Activated T-cell treated with anti-CD3 and anti-CD28 coated beads, Interleukin-2, amount 50 U/mL, for 48 hours (primary cell): ENCODE measurements around the gene CYSLTR1.
A peak's percentile ranks its signal among the peaks of the same experiment; 100 is the strongest.
"Not testable (repeated sequence)": the region's sequence is repeated elsewhere in the genome, so short reads cannot be mapped to it uniquely, and the experiment has no call there.

ENCODE experiments used
- DNase-seq, 2 experiments: peaks; one replicate each; pipeline ENCODE4 v3.0.0-alpha.2; 2020

CYSLTR1 gene

DNA sequence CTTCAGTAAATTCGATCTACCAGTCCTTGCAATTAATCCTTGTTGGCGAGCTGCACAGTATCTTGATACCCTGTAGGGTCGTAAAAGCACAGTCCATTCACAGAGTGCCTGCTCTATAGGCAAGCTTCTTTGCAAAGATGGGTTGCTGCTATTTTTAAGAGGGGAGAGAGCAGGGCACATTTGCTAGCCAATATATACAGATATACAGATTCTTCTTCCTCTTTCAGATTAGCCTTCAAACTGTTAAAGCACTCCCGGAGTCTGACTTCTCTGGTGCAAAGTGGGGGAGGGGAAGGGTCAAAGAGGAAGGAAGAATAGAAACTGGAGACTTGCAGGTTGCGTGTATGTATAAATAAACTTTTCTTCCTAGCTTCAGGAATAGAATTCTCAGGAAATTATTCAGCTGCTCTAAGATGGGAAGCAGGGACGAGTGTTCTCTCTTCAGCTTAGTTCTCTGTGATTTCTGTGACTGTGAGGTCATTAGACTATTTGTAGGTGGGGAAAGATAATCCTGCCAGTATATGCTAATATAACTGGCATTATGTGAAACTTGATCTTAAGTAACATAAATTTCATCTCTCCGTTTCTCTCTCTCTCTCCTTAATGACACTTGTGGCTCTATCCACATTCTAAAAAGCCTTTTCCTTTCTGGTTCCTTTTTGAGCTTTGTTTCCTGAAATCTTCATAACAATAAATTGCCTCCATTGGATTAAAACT lies at the start of gene CYSLTR1:
TSS of gene CYSLTR1 (minus strand) at position 242 of the 717 bp plus-strand sequence. CDS start 53,865 bp downstream, outside the sequence.
- no peak for DNase-seq

DNA sequence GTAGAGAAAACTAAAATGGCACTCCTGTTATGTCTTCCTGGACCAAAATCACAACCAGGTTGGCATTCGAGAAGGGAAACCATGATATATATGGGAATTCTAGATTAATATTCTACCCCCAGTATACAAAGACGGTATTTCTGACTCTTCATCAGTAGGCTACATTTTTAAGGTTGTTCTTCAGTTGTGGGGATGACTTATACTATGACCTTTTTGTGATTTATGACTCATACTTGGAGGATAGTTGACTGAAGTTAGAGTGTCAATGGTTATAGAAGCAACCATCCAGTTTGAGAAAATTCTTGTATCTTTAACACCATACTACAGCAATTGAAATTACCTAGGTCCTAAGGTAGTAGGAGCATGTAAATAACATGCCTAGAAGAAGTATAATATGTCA lies 49.8 kb upstream of the CYSLTR1 start:
- DNase-seq: no peak

GRCh38 chrX:78375894-78376293 lies 48.5 kb upstream of the CYSLTR1 start:
- no peak for DNase-seq

DNA sequence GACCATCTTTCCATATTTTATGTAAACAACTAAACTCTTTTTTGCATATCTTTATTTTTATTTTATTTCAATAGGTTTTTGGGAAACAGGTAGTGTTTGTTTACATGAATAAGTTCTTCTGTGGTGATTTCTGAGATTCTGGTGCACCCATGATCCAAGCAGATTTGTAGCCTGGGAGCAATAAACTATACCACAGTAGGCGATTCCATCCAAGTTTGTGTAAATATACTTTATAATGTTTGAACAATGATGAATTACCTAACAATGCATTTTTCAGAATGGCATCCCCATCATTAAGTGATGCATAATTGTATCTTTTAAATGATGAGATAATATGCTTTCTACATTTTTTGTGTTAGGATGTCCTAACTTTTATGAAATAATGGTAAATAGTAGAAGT lies 39.2 kb upstream of the CYSLTR1 start:
- no peak for DNase-seq

DNA sequence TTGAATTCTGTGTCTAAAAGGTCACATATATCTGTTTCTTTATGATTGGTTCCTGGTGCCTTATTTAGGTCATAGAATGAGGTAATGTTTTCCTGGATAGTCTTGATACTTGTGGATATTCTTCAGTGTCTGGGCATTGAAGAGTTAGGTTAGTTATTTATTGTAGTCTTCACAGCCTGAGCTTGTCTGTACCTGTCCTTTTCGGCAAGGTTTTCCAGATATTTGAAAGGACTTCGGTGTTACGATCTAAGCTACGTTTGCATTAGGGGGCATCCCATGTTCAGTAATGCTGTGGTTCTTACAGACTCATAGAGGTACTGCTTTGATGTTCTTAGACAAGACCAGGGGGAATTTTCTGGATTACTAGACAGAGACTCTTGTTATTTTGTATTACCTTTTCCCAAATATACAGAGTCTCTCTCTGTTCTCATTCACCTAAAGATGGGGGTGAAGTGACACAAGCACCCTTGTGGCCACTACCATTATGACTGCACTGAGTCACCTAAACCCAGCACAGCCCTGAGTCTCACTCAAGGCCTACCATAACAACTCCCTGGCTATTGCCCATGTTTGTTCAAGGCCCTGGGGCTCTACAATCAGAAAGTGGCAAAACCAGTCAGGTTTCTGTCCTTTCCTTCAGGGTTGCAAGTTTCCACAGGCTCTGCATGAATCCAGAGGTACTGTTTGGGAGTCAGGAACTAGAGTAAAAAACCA lies 30.1 kb upstream of the CYSLTR1 start:
- no peak for DNase-seq

DNA sequence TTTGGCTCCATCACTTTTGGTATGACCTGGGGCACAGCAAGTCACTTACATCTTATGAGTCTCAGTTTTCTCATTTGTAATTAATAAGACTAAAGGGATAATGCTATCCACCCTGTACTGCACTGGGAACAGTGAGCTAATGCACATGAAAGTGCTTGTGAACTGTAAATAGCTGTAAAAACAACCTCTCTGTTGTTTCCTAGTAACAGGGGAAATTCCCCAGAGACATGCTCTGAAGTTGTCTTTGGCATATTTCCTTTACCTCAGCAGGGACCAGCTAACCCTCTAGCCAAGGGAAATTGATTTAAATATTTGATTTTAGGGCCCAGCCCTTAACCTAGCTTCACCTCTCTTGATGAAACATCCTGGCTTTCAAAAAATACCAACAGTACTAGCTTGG lies 6.1 kb upstream of the CYSLTR1 start:
- no peak for DNase-seq

- DNase-seq: no peak
Measured at GRCh38 chrX:78331708-78332107, 4.3 kb upstream of the CYSLTR1 start.

GRCh38 chrX:78330540-78330939 lies 3.1 kb upstream of the CYSLTR1 start:
- DNase-seq: no peak

GRCh38 chrX:78330068-78330467 lies 2.7 kb upstream of the CYSLTR1 start:
- no peak for DNase-seq

DNA sequence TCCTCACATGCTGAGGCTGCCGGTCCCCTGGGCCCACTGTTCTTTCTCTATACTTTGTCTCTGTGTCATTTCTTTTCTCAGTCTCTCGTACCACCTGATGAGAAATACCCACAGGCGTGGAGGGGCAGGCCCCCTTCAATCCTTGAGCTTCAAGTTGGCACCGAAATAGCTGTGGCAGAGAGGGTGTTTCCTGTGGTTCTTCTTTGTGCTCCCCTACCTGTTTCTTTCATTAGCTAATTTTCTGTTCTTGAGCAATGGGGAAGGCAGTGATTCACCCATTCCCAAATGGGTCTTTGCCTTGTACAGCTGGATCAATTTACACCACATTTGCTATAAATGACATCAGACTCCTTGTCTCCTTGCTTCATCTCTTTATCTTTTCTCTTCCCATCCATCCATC lies 2.1 kb upstream of the CYSLTR1 start:
- peak in 1 of 2 experiments; percentile 25 for DNase-seq

DNA sequence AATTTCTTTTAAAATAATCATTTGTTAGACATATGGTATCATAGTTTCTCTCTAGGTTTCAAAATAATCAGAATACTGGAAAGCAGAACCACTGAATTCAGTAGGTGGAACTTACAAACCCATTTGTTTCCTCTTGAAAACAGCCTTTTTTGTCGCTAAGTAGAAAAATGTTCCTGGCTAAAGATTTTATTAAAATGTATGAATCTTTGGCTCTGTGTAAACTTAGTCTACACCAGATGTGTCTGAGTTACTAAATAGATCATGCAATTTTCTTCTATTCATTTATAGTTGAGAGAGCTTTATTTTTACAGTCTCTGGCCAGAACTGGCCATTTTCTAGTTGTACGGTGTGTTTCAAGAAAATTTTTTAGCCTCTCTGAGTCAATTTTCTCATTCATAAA lies 1.0 kb downstream of the CYSLTR1 start:
- DNase-seq: no peak

DNA sequence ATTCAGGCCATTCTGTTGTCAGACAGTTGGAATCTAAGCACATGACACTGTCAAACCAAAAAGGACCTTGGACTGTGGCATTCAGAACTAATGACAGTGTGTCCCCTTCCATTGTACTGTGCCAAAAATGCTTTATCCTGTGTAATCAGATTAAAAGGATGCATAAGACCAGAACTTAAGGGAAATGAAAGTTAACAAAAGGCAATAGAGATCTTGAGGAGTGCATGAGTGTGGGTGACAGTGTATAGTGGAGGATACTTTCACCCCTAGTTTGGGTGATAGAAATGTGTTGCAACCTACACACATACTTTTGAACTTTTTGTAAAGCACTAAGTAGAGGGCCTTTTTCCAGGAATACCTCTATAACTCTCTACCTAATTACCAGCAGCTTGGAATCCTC lies 4.5 kb downstream of the CYSLTR1 start:
- no peak for DNase-seq

GRCh38 chrX:78321809-78322208 lies 5.6 kb downstream of the CYSLTR1 start:
- peak; percentile 33 to 47 for DNase-seq

GRCh38 chrX:78316265-78316664 lies 11.1 kb downstream of the CYSLTR1 start:
- DNase-seq: no peak

DNA sequence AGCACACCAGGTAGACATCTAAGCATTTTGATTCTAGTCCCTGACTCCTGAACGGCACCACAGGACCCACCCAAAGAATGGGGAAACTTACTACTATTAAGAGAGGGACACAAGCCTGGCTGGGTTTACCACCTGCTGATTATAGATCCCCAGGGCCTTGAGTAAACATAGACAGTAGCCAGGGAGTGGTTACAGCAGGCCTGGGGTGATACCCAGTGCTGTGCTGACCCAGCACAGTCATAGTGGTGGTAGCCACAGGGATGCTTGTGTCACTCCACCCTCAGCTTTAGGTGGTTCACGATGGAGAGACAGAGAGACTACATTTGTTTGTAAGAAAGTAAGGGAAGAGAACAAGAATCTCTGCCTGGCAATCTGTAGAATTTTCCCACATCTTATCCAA lies 11.7 kb downstream of the CYSLTR1 start:
- DNase-seq: no peak

GRCh38 chrX:78314561-78314960 lies 12.8 kb downstream of the CYSLTR1 start:
- DNase-seq: peak; percentile 32 to 39

DNA sequence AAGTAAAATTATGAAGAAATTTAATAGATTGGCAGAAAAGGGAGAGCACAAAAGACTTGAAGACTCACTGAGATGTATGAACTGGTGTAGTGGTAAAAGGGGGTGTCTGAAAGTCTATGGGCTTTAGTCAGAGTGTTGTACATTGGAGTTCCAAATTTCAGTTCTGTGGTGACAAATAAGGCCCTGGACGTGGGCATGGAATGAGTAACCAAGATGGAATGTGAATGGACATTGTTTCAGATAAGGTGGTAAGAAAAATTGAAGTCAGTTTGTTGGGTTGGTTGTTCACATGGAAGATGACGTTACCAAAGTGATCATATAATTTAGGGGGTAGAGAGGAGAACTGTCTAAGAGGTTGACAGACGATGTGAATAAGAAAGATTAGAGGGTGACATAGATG lies 13.9 kb downstream of the CYSLTR1 start:
- DNase-seq: no peak

- no peak for DNase-seq
Measured at GRCh38 chrX:78307665-78308064, 19.7 kb downstream of the CYSLTR1 start.

GRCh38 chrX:78303086-78303485 lies 24.3 kb downstream of the CYSLTR1 start:
- no peak for DNase-seq

DNA sequence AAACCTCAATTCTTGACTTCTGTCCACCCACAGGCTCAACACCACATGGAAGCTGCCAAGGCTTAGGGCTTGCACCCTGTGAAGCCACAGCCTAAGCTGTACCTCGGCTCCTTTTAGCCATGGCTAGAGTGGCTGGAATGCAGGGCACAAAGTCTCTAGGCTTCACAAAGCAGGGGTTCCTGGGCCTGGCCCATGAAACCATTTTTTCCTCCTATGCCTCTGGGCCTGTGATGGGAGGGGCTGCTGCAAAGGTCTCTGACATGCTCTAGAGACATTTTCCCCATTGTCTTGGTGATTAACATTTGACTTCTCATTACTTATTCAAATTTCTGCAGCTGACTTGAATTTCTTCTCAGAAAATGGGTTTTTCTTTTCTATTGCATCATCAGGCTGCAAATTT lies 26.5 kb downstream of the CYSLTR1 start:
- not testable (repeated sequence) for DNase-seq

DNA sequence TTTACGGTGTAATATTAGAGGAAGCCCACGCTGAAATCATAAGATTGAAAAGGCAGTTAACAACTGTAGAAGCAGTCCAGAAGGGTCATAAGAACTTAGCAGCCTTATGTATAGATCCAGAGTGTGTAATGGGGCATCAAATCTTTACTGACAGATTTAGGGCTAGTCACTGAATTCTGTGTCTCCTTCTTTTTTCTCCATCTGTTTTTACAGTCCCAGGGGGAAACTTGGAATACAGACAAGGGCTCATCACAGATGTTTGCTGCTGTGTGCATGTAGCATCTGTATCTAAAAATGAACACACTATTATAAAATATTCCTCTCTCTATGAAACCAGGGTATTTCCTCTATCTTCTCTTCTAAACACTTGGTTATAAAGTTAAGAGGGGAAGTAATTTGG lies 43.9 kb downstream of the CYSLTR1 start:
- DNase-seq: no peak

- DNase-seq: no peak
Measured at GRCh38 chrX:78237127-78237526, 90.3 kb downstream of the CYSLTR1 start.

GRCh38 chrX:78226047-78226446 lies 101.4 kb downstream of the CYSLTR1 start:
- not testable (repeated sequence) for DNase-seq
